ENCODE data around the gene CPB2.

GRCh38 chr13:46140044-46140443 is 35.2 kb upstream of the CPB2 start:
- TF ChIP-seq POLR2A (IDR thresholded peaks at IDR 0.05; ENCODE audit: extremely low read depth, insufficient read length) (no peak), CTCF (IDR thresholded peaks at IDR 0.05; ENCODE audit: low read depth, low read length) (no peak), MAX (IDR thresholded peaks at IDR 0.05; ENCODE audit: low read depth, low read length) (no peak)
